ENCODE measurements around the gene TTC27. TPM values are rescaled to one million over a fixed set of nuclear protein-coding genes. Genes with fewer than 3 reads are reported as not detected.

The TTC27 gene
- total RNA-seq, 2 experiments from 2014 or later, result 30.1 to 33.8 TPM

GRCh38 chr2:32847734-32848133 is 219.9 kb downstream of the TTC27 start:
- CTCF ChIA-PET, result no interaction called here
- POLR2A ChIA-PET, result no interaction called here
- Mint-ChIP-seq H3K27ac (no peak overlapping the region), H3K4me3 (no peak overlapping the region), H3K4me1 (ENCODE audit: low read depth) (no peaks in the 10 kb centered on the region), H3K27me3 (peaks cover 1% of the 10 kb centered on the region), H3K9me3 (no peaks in the 10 kb centered on the region), H3K36me3 (ENCODE audit: low read depth) (no peaks in the 10 kb centered on the region)
- no peak for ATAC-seq
- DNase-seq, result no peak
- TF ChIP-seq, protein P1, sequence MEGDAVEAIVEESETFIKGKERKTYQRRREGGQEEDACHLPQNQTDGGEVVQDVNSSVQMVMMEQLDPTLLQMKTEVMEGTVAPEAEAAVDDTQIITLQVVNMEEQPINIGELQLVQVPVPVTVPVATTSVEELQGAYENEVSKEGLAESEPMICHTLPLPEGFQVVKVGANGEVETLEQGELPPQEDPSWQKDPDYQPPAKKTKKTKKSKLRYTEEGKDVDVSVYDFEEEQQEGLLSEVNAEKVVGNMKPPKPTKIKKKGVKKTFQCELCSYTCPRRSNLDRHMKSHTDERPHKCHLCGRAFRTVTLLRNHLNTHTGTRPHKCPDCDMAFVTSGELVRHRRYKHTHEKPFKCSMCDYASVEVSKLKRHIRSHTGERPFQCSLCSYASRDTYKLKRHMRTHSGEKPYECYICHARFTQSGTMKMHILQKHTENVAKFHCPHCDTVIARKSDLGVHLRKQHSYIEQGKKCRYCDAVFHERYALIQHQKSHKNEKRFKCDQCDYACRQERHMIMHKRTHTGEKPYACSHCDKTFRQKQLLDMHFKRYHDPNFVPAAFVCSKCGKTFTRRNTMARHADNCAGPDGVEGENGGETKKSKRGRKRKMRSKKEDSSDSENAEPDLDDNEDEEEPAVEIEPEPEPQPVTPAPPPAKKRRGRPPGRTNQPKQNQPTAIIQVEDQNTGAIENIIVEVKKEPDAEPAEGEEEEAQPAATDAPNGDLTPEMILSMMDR (IDR thresholded peaks at IDR 0.05), result no peak
- intact Hi-C loops (cut with micrococcal nuclease), result no loop called here

GRCh38 chr2:32849456-32850194 is 221.8 kb downstream of the TTC27 start:
- TF ChIP-seq, protein P1 (IDR thresholded peaks at IDR 0.05), result no peak
- H3K4me1 Mint-ChIP-seq (ENCODE audit: low read depth), result no peaks in the 10 kb centered on the region
- ChIA-PET CTCF (no interaction called here), POLR2A (no interaction called here)
- no peaks in the 10 kb centered on the region for H3K36me3 Mint-ChIP-seq (ENCODE audit: low read depth)
- ATAC-seq (no peak), DNase-seq (no peak)
- no peaks in the 10 kb centered on the region for H3K9me3 Mint-ChIP-seq
- H3K27ac Mint-ChIP-seq, result no peak overlapping the region
- no peak overlapping the region for H3K4me3 Mint-ChIP-seq
- no peaks in the 10 kb centered on the region for H3K27me3 Mint-ChIP-seq
- intact Hi-C loops (cut with micrococcal nuclease), result no loop called here

DNA sequence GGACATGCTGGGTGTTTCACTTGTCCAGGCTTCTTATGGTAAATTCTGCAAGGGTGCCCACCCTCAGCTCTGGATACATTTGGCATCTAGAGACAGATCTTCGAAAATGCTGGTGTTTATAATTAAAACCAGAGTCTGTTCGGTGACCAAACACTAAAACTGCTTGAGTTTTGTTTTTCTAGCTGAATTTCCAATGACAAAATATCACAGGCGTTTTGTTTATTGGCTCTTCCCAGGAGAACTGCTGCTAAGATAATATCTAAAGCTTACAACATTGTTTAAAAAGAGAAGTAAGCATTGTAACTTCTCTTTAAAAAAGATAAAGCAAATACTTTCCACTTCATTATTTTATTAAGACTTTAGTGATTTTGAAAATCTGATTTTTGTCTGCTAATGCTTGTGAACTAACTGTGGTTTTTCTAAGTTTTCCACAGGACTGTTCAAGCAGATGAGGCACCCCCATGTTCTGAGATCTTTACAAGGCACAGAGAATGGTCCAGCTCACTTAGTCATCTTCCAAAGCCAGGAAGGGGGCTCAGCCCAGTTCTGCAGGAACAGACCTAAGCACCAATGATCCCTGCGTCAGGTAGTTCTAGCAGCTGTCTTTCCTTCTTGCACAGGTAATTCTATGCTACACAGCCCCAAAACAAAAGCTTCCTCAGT is 224.1 kb downstream of the TTC27 start:
- ATAC-seq (no peak), DNase-seq (no peak)
- Mint-ChIP-seq H3K4me3 (no peak overlapping the region), H3K27me3 (no peaks in the 10 kb centered on the region), H3K9me3 (no peaks in the 10 kb centered on the region), H3K4me1 (ENCODE audit: low read depth) (no peaks in the 10 kb centered on the region), H3K36me3 (ENCODE audit: low read depth) (no peaks in the 10 kb centered on the region), H3K27ac (no peak overlapping the region)
- POLR2A ChIA-PET, result no interaction called here
- intact Hi-C loops (cut with micrococcal nuclease), result no loop called here
- TF ChIP-seq, protein P1 (IDR thresholded peaks at IDR 0.05), result no peak
- CTCF ChIA-PET, result no interaction called here

DNA sequence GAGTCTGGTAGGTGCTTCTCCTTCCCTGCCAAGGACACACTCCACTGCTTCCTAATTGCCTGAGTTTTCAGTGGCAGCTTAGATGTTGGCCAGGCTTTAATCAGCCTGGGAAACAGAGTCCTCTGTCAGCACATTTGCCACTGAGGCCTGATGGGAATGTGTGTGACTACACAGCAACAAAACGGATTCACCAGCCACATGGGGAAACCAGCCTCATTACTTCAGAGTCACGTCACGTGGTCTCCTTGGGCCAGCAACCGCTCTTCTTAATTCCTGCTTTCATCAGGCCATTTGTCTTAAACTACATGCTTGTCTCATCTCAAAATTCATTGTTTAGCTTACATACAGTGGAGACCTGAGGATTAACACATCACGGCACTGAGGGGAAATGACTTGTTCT is 225.0 kb downstream of the TTC27 start:
- no peak for ATAC-seq
- POLR2A ChIA-PET, result no interaction called here

DNA sequence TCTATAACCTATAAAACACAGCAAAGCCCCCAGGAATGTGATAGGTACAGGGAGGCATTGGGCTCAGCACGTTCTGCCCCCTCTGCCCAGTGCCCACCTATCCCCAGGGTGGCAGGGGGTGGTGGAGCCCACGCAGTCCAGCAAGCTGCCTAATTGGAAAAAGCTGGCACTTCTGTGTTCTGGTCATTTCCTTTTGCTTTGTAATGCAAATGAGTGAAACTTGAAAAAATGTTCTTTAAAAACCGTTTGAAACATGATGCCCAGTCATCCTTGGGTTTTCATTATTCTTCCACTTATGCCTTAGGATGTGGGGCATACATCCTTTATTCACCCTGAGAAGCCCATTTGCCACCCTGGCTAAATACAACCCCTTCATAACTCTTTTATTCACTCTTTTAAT is 229.0 kb downstream of the TTC27 start:
- H3K4me3 Mint-ChIP-seq, result no peak overlapping the region
- TF ChIP-seq, protein P1 (IDR thresholded peaks at IDR 0.05), result no peak
- no peaks in the 10 kb centered on the region for H3K9me3 Mint-ChIP-seq
- no peak overlapping the region for H3K27ac Mint-ChIP-seq
- no peak for DNase-seq
- H3K27me3 Mint-ChIP-seq, result peaks cover 4% of the 10 kb centered on the region
- no peaks in the 10 kb centered on the region for H3K36me3 Mint-ChIP-seq (ENCODE audit: low read depth)
- H3K4me1 Mint-ChIP-seq (ENCODE audit: low read depth), result no peaks in the 10 kb centered on the region
- intact Hi-C loops (cut with micrococcal nuclease), result no loop called here
- CTCF ChIA-PET, result no interaction called here
- POLR2A ChIA-PET, result no interaction called here
- no peak for ATAC-seq

More for the DNA sequence above, 225.0 kb downstream of the TTC27 start:
- no peak for DNase-seq
- no peaks in the 10 kb centered on the region for H3K4me1 Mint-ChIP-seq (ENCODE audit: low read depth)
- intact Hi-C loops (cut with micrococcal nuclease), result no loop called here
- H3K27me3 Mint-ChIP-seq, result peaks cover 1% of the 10 kb centered on the region
- no peaks in the 10 kb centered on the region for H3K9me3 Mint-ChIP-seq
- CTCF ChIA-PET, result no interaction called here
- no peak overlapping the region for H3K27ac Mint-ChIP-seq
- no peak overlapping the region for H3K4me3 Mint-ChIP-seq
- TF ChIP-seq, protein P1 (IDR thresholded peaks at IDR 0.05), result no peak
- H3K36me3 Mint-ChIP-seq (ENCODE audit: low read depth), result no peaks in the 10 kb centered on the region
